ENCODE data around the gene CLDN7. TPM values are rescaled to one million over a fixed set of nuclear protein-coding genes. Genes with fewer than 3 reads are reported as not detected.
"Not testable (repeated sequence)": the region's sequence is repeated elsewhere in the genome, so short reads cannot be mapped to it uniquely, and the experiment has no call there.

Gene CLDN7
- total RNA-seq, 1 experiment from 2014 or later: not detected

- in situ Hi-C loops (cut with HindIII; ENCODE audit: low pct_unique_long_range_greater_than_20kb, low sequenced_read_pairs): no loop called here
Measured at GRCh38 chr17:7260651-7261378, 1.5 kb downstream of the CLDN7 start.

GRCh38 chr17:7260151-7260550 is 2.1 kb downstream of the CLDN7 start:
- no peak for DNase-seq (ENCODE audit: low read depth)
- in situ Hi-C loops (cut with HindIII; ENCODE audit: low pct_unique_long_range_greater_than_20kb, low sequenced_read_pairs): no loop called here

More at GRCh38 chr17:7260651-7261378, 1.5 kb downstream of the CLDN7 start:
- DNase-seq (ENCODE audit: low read depth): no peak

GRCh38 chr17:7259555-7259889 is 2.8 kb downstream of the CLDN7 start:
- in situ Hi-C loops (cut with HindIII; ENCODE audit: low pct_unique_long_range_greater_than_20kb, low sequenced_read_pairs): no loop called here
- no peak for DNase-seq (ENCODE audit: low read depth)

GRCh38 chr17:7258731-7259554 is 3.3 kb downstream of the CLDN7 start:
- no peak for DNase-seq (ENCODE audit: low read depth)
- in situ Hi-C loops (cut with HindIII; ENCODE audit: low pct_unique_long_range_greater_than_20kb, low sequenced_read_pairs): no loop called here

- no peak for DNase-seq (ENCODE audit: low read depth)
- in situ Hi-C loops (cut with HindIII; ENCODE audit: low pct_unique_long_range_greater_than_20kb, low sequenced_read_pairs): no loop called here
Measured at GRCh38 chr17:7256766-7257456, 5.4 kb downstream of the CLDN7 start.

GRCh38 chr17:7254511-7254910 is 7.8 kb downstream of the CLDN7 start:
- no peak for DNase-seq (ENCODE audit: low read depth)
- in situ Hi-C loops (cut with HindIII; ENCODE audit: low pct_unique_long_range_greater_than_20kb, low sequenced_read_pairs): no loop called here

- in situ Hi-C loops (cut with HindIII; ENCODE audit: low pct_unique_long_range_greater_than_20kb, low sequenced_read_pairs): no loop called here
- DNase-seq (ENCODE audit: low read depth): no peak
Measured at GRCh38 chr17:7253082-7253481, 9.2 kb downstream of the CLDN7 start.

GRCh38 chr17:7252176-7253043 is 9.9 kb downstream of the CLDN7 start, which contains the start of gene ELP5:
Gene ELP5, plus strand, starts transcription at chr17:7252215. Its CDS starts 336 bp downstream, at chr17:7252551.
- in situ Hi-C loops (cut with HindIII; ENCODE audit: low pct_unique_long_range_greater_than_20kb, low sequenced_read_pairs): no loop called here
- DNase-seq (ENCODE audit: low read depth): peak; percentile 45

- in situ Hi-C loops (cut with HindIII; ENCODE audit: low pct_unique_long_range_greater_than_20kb, low sequenced_read_pairs): no loop called here
- DNase-seq (ENCODE audit: low read depth): peak; percentile 98
Measured at GRCh38 chr17:7251661-7252175, 10.6 kb downstream of the CLDN7 start, which contains the start of gene CTDNEP1. Gene CTDNEP1, minus strand, starts transcription at chr17:7251734. Its CDS starts 438 bp downstream, at chr17:7251296.

GRCh38 chr17:7250695-7251627 is 11.3 kb downstream of the CLDN7 start:
- in situ Hi-C loops (cut with HindIII; ENCODE audit: low pct_unique_long_range_greater_than_20kb, low sequenced_read_pairs): no loop called here
- no peak for DNase-seq (ENCODE audit: low read depth)

- in situ Hi-C loops (cut with HindIII; ENCODE audit: low pct_unique_long_range_greater_than_20kb, low sequenced_read_pairs): no loop called here
- no peak for DNase-seq (ENCODE audit: low read depth)
Measured at GRCh38 chr17:7249830-7250229, 12.4 kb downstream of the CLDN7 start.

- in situ Hi-C loops (cut with HindIII; ENCODE audit: low pct_unique_long_range_greater_than_20kb, low sequenced_read_pairs): no loop called here
- DNase-seq (ENCODE audit: low read depth): no peak
Measured at GRCh38 chr17:7249214-7249613, 13.1 kb downstream of the CLDN7 start.

GRCh38 chr17:7248796-7249195 is 13.5 kb downstream of the CLDN7 start:
- in situ Hi-C loops (cut with HindIII; ENCODE audit: low pct_unique_long_range_greater_than_20kb, low sequenced_read_pairs): no loop called here
- DNase-seq (ENCODE audit: low read depth): no peak

- in situ Hi-C loops (cut with HindIII; ENCODE audit: low pct_unique_long_range_greater_than_20kb, low sequenced_read_pairs): no loop called here
- DNase-seq (ENCODE audit: low read depth): no peak
Measured at GRCh38 chr17:7246779-7247178, 15.5 kb downstream of the CLDN7 start.

GRCh38 chr17:7243838-7244237 is 18.4 kb downstream of the CLDN7 start:
- in situ Hi-C loops (cut with HindIII; ENCODE audit: low pct_unique_long_range_greater_than_20kb, low sequenced_read_pairs); DNase-seq (ENCODE audit: low read depth): not testable (repeated sequence)

GRCh38 chr17:7243453-7243729 is 18.9 kb downstream of the CLDN7 start:
- in situ Hi-C loops (cut with HindIII; ENCODE audit: low pct_unique_long_range_greater_than_20kb, low sequenced_read_pairs): no loop called here
- no peak for DNase-seq (ENCODE audit: low read depth)
